ENCODE results near the gene PM20D1.
"Not testable (repeated sequence)": the region's sequence is repeated elsewhere in the genome, so short reads cannot be mapped to it uniquely, and the experiment has no call there.

Gene PM20D1, protein sequence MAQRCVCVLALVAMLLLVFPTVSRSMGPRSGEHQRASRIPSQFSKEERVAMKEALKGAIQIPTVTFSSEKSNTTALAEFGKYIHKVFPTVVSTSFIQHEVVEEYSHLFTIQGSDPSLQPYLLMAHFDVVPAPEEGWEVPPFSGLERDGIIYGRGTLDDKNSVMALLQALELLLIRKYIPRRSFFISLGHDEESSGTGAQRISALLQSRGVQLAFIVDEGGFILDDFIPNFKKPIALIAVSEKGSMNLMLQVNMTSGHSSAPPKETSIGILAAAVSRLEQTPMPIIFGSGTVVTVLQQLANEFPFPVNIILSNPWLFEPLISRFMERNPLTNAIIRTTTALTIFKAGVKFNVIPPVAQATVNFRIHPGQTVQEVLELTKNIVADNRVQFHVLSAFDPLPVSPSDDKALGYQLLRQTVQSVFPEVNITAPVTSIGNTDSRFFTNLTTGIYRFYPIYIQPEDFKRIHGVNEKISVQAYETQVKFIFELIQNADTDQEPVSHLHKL

DNA sequence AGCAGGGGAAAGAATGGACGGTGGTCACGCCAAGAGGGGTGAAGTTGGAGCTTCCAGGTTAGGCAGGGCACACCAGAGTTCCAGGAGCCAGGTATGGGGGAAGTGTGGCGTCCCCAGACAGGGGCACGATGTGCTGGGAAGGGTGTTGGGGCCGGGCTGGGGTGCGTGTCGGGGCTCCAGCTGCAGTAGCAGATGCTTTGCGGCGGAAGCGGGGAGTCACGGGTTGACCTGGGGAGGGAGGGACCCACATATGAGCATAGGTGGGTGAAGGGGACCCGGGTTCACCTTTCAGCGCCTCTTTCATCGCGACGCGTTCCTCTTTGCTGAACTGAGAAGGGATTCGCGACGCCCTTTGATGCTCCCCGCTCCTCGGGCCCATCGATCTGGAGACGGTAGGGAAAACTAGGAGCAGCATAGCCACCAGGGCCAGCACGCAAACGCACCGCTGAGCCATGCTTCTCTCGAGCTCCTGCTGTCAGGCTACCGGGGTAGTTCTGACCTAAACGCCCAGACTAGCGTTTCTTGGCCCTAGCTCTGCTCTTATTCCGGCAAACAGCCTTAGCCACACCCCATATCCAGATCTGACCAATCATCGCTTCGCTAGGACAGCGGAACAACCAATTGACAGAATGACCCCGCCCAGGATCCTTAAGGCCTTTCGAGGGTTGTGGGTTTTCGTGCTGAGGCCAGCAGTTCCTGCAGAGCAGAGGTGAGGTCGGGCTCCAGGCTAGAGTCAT, at the start of gene PM20D1:
PM20D1 (minus strand) TSS at position 514 of the 737 bp plus-strand sequence; CDS start at position 454, 60 bp downstream.
- no peak for DNase-seq

DNA sequence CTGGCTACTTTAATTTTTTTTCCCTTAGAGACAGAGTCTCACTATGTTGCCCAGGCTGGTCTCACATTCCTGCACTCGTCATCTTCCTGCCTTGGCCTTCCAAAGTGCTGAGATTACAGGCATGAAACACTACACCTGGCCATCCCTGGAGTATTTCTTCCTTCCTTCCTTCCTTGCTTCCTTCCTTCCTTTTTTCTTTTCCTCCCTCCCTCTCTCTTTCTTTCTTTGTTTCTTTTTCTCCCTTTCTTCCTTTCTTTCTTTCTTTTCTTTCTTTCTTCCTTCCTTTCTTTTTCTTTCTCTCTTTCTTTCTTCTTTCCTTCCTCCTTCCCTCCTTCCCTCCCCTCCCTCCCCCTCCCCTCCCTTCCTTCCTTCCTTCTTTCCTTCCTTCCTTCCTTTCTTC, 46.4 kb upstream of the PM20D1 start:
- DNase-seq = no peak

DNA sequence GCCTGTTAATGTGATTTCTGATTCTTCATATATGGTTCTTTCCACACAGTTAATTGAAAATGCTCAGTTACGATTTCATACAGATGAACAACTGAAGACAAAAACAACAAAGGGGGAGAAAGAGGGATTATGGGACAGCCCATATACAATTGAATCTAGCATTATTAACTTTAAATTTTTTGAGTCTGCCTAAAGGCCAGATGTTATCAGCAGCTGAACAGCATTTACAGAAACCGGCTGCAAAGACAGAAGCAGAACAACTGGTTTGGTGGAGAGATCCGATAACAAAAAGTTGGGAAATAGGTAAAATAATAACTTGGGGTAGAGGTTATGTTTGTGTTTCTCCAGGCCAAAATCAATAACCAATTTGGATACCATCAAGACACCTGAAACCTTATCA, 44.2 kb upstream of the PM20D1 start:
- DNase-seq = not testable (repeated sequence)

DNA sequence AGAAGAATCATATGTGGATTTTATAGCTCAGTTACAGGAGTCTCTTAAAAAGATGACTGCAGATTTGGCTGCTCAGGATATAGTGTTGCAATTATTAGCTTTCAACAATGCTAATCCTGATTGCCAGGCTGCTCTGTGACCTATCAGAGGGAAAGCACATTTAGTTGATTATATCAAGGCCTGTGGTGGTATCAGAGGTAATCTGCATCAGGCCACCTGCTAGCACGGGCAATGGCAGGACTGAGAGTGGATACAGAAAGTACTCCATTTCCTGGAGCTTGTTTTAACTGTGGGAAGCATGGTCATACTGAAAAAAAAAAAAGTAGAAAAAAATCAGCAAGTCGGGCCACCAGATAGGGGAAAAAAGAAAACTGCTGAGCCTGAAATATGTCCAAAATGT, 42.2 kb upstream of the PM20D1 start:
- not testable (repeated sequence) for DNase-seq

DNA sequence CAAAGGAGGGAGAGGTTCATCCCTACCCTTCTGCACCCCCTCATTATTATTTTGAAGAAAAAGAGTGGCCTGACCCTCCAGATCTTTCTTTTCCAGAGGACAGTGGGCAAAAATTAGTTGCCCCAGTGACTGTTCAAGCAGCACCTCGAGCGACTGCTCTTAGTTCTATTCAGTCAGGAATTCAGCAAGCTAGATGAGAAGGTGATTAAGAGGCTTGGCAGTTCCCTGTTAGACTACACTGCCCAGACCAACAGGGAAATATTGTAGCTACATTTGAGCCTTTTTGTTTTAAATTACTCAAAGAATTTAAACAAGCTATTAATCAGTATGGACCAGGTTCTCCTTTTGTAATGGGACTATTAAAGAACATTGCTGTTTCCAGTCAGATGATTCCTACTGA, 41.5 kb upstream of the PM20D1 start:
- not testable (repeated sequence) for DNase-seq

DNA sequence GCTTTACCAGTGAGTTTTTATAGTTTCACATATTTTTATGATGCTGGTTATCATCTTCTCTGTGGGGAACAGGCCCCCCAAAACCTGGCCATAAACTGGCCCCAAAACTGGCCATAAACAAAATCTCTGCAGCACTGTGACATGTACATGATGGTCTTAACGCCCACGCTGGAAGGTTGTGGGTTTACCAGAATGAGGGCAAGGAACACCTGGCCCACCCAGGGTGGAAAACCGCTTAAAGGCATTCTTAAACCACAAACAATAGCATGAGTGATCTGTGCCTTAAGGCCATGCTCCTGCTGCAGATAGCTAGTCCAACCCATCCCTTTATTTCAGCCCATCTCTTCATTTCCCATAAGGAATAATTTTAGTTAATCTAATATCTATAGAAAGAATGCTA, 40.7 kb upstream of the PM20D1 start:
- not testable (repeated sequence) for DNase-seq

DNA sequence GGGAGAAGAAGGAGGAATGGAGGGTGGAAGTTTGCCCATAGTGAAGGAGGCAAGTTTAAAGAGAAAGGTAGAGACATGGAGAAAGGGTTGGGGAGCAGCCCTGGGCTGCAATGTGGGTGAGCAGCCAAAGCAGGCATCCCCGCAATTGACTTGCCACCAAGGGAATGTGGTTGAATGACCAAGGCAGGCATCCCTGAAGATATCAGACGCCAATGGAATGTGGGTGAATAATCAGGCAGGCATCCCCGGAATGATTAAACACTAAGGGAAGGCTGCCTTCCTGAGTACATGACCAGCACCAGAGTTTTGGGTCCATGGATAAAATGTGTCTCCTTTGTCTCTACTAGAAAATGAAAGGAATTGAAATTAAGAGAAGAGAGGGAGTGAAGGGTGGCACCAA, 39.8 kb upstream of the PM20D1 start:
- DNase-seq = not testable (repeated sequence)

DNA sequence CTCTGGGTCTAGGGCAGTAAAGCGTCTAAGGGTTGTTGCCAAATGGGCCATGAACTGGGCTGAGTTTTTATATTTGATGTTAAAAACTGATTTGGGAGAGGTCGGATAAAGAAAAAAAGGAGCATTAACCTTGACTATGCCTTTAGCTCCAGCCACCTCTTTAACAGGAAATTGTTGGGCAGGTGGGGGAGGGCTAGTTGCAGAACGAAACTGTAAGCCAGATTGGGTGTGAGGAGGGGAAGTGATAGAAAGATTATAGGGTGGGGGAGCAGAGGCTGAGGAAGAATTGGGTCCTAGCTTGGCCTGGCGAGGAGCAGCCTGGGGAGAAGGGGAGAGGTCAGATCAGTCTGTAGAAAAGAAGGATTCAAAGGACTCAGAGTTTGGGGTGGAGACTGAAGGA, 39.1 kb upstream of the PM20D1 start:
- not testable (repeated sequence) for DNase-seq

DNA sequence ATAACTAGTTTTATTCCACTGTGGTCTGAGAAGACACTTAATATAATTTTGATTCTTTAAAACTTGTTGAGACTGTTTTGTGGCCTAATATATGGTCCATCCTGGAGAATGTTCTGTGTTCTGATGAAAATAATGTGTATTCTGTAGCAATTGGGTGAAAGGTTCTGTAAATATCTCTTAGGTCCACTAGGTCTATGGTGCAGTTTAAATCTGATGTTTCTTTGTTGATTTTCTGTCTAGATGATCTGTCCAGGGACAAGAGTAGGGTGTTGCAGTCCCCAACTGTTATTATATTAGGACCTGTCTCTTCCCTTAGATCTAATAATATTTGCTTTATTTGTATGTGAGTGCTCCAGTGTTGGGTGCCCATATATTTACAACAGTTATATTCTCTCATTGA, 33.9 kb upstream of the PM20D1 start:
- DNase-seq = no peak

DNA sequence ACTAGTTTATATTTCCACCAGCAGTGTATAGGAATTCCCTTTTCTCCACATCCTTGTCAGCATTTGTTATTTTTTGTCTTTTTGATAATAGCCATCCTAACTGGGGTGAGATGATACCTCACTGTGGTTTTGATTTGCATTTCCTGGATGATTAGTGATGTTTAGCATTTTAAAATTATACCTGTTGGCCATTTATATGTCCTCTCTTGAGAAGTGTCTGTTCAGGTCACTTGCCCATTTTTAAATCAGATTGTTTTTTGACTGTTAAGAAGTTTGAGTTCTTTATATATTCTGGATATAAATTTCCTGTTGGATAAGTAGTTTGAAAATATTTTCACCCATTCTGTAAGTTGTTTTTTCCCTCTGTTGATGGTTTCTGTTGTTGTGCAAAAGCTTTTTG, 31.0 kb upstream of the PM20D1 start:
- DNase-seq = no peak

DNA sequence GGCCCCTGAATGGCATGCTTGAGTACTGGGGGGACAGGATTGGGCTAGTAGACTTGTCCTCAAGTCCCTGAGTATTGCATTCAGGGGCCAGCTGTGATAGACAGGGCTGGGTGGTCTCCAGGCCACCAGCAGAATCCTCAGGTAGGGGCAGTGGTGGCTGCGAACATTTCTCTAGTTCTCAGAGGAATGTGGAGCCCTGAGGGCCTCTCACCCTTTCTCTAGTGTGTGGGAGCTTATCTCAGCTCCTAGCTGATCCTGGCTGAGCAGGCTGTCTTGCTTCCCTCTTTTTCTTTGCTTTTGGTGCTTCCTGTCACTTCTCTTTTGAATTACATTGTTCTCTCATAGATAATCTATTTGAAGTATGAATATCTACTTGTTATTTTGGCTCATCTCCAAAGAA, 30.0 kb upstream of the PM20D1 start:
- DNase-seq = no peak

DNA sequence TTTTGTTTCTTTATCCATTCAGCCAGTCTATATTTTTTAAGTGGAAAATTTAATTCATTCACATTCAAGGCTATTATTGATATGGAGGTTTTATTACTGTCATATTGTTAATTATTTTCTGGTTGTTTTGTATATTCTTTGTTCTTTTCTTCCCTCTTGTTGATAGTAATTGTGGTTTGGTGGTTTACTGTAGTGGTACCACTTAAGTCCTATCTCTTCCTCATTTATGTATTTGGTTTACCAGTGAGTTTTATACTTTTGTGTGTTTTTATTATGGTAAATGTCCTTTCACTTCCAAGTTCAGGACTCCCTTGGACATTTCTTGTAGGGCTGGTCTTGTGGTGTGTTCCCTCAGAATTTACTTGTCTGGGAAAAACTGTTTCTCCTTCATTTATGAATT, 28.1 kb upstream of the PM20D1 start:
- DNase-seq = no peak

DNA sequence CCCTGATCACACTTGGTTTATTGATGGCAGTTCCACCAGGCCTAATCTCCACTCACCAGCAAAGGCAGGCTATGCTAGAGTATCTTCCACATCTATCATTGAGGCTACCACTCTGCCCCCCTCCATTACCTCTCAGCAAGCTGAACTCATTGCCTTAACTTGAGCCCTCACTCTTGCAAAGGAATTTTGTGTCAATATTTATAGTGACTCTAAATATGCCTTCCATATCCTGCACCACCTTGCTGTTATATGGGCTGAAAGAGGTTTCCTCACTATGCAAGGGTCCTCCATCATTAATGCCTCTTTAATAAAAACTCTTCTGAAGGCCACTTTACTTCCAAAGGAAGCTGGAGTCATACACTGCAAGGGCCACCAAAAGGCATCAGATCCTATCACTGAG, 23.2 kb upstream of the PM20D1 start:
- DNase-seq = not testable (repeated sequence)

DNA sequence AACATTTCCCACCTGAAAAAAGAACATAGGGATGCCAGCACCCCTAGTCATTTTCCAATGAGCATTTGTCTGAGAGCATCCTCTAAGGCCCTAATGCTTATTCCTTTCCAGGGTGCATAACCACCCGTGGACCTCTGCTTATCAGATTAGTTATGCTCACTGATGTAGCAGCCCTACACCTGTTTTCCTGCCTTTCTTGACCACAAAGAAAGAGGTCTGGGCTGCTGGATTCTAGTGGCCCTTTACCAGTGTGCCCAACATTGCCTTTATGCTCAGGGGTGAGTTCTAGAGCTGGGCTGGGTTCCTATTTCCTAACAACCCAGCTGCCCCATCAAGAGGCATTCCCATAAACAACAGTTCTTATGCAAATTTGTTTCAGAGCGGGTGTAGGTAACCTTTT, 20.3 kb upstream of the PM20D1 start:
- no peak for DNase-seq

DNA sequence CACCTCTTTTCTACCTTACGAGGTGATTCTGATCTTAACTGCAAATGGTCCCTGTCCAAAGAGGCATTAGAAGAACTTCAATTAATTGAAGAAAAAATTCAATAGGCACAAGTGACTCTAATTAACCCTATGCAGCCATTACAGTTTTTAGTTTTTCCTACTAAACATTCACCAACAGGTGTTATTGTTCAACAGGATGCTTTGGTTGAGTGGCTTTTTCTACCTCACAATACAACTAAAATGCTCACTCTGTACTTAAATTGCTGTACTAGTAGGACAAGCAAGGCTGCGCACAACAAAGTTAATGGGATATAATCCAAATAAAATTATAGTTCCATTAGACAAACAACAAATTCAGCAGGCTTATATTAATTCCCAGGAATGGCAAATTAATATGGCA, 11.6 kb upstream of the PM20D1 start:
- no peak for DNase-seq

DNA sequence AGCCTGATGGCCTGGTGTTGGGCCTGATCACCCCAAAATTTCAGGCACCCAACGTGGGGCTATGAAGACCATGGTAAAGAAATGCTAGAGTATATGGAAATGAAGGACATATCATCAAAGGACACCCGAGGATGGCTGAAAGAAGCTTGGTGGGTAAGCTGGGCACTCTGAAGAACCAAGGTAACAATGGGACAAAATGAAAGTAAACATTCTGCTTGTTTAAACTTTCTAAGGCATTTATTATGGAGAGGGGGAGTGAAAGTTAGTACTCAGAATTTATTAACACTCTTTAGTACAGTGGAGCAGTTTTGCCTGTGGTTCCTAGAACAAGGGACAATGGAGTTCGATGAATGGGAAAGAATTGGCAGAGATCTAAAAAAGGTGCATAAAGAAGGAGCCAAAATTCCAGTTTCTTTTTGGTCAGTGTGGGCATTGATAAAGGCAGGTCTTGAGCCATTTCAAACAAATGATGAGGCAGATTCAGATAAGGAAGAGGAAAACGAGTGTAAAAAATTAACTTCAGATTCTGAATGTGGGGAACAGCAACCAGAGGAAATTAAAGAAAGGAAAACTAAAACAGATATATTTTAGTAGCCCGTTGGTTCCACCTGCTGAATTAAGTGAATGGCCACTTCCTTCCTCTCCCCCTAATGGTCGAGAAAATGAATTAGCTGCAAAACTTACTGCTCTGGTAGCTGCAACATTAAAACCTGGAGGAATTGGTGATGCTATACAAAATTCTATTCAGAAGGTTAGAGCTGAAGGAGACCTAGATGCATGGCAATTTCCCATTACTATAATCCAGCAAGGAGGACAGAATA, 8.4 kb upstream of the PM20D1 start:
- DNase-seq = no peak

DNA sequence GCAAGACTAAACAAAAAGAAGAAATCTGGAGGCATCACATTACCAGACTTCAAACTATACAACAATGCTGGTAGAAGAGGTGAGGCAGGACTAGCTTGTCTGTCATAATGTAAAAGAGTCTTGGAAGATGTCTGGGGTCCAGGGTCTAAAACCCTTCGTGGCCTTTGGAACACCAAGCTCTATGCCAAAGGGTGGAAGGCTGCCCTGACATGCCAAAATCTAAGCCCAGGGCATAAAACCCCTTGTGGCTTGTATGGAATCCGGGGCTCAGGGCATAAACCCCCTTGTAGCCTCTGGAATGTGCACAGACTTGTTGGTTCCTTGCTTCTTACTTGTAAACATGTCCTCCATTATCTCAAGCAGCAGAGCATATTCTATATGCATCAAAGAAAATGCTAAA, 7.6 kb upstream of the PM20D1 start:
- DNase-seq = not testable (repeated sequence)

DNA sequence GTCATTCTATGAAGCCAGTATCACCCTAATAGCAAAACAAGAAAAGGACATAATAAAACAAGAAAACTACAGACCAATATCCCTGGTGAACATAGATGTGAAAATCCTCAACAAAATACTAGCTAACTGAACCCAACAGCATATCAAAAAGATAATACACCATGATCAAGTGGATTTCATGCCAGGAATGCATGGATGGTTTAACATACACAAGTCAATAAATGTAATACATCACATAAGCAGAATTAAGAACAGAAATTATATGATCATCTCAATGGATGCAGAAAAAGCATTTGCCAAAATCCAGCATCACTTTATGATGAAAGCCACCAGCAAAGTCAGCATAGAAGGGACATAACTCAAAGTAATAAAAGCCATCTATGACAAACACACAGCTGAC, 6.5 kb upstream of the PM20D1 start:
- no peak for DNase-seq

DNA sequence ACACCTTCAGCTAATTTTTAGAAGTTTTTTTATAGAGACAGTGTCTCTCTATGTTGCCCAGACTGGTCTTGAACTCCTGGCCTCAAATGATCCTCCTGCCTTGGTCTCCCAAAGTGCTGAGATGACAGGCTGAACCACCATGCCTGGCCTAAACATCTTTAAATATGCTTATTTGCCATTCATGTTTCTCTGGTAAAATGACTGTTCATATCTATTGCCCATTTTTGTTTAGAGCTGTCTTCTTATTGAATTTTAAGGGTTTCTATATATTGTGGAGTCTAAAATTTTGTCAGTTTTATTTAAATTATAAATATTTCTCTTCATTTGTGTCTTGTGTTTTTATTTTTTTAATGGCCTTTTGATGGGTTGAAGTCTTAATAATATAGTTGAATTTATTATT, 3.0 kb upstream of the PM20D1 start:
- no peak for DNase-seq

DNA sequence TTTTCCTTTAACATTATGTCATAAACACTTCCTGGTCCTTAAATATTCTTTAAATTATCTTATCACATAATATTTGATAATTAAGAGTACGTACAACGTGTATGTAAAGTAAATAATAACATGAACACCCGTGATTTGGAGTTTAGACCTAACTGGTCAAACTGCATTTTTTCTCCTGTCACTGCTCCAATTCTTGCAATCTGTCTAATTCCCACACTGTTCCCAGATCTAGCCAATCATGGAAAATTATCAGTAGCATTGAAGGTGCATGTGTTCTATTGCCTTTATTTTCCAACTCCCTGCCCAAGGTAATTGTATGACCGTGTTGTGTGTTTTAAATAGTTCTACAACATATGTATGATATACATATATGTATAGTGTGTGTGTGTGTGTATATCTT, 2.1 kb upstream of the PM20D1 start:
- DNase-seq = no peak

DNA sequence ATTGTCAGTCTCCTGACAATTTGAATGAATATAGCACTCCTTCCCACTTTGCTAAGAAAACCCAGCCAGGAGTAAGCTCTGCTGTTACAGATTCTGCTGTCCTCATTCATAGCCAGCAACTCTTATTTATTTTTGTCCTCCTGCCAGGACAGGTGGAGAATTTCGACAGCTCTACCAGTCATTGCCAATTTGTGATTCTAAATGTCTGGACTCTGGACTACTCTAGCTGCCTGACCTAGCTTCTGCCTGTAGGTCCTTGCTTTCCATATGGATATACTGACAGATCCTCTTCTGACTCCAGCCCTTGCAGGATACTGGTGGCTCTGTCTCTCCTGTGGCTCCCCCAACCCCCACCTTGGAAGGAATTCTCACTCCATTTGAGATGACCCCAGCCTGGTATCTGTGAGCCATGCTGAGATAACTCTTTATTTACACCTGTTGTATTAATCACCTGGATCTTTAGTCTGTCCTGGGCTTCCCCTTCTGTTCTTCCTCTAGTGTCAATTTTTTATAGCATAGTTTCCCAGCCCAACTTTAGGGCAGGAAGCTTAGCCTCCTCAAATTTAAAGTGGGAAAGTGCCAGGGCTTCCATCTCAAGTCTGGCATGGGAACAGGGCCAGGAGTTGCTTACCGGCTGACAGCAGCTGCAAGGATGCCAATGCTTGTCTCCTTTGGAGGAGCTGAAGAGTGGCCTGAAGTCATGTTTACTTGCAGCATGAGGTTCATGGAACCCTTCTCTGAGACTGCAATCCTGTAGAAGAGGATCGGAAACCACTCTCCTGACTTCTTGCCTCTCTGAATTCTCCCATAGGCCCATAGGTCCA, 6.7 kb downstream of the PM20D1 start:
- no peak for DNase-seq

DNA sequence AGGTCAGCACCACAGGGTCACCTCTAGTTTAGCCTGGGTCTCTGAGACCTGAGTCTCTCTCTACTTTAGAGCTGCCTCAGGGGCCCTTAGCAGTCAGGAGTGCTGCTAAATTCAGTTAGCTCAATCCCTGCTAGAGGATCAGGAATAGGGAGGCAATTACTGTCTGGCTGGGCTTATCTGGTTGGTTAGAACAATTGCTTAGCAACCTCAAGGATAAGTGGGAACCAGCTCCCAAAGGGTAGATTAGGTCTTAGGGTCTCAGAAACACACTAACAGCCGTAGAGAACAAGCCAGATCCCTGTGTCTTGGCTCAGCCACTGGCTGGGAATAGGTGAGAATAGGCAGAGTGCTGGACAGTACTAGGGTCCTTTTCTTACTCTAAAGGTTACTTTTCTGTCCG, 7.7 kb downstream of the PM20D1 start:
- no peak for DNase-seq
